NB4 (cell line): ENCODE data around the gene PNPLA1.

Experiments used
- CTCF ChIP-seq: IDR thresholded peaks from one replicate; pipeline ENCODE4 v1.5.1; 2012; ENCODE audit warnings: low read depth, low read length
- MAX ChIP-seq: IDR thresholded peaks from 2 replicates; pipeline ENCODE4 v1.6.1; 2011; ENCODE audit warnings: low read depth, low read length
- MYC ChIP-seq: IDR thresholded peaks from 2 replicates; pipeline ENCODE4 v1.6.1; 2011; ENCODE audit warnings: low read depth, low read length
- POLR2A ChIP-seq: IDR thresholded peaks from 2 replicates; pipeline ENCODE4 v1.6.1; 2011; ENCODE audit warnings: mild to moderate bottlenecking; ENCODE audit not compliant: insufficient read length; ENCODE audit errors: extremely low read depth

GRCh38 chr6:36337814-36338213 lies 68.0 kb downstream of the PNPLA1 start:
- TF ChIP-seq CTCF = no peak
- no peak for TF ChIP-seq POLR2A
- TF ChIP-seq MYC = no peak
- TF ChIP-seq MAX = no peak
